A673 (cell line): ENCODE data around the gene CCDC92. TPM values are rescaled to one million over a fixed set of nuclear protein-coding genes. Genes with fewer than 3 reads are reported as not detected.

Source experiments
- BruUV-seq: library from RNA; stranded (reverse); fragments of 400-500 nt; replicated peaks from 2 replicates; lab custom pipeline; 2021; lab: Mats Ljungman, UMichigan
- CTCF ChIA-PET: fragments of 300-600 bp; sonication (Branson Sonifier 250); formaldehyde crosslinking; loops from one replicate; lab custom pipeline; 2022; ENCODE audit warnings: antibody characterized with exemption; lab: Charles Lee
- POLR2A ChIA-PET: fragments of 300-600 bp; sonication (Branson Sonifier 250); formaldehyde crosslinking; loops from one replicate; lab custom pipeline; 2022; ENCODE audit warnings: antibody characterized with exemption; ENCODE audit not compliant: low non-redundant PET; lab: Charles Lee
- DNase-seq: peaks from one replicate; pipeline ENCODE4 v3.0.0-alpha.2; 2015; ENCODE audit warnings: low spot score
- H3K27ac ChIP-seq: fragments of 200-600 bp; sonication (generic); 2 replicates; pipeline ENCODE4 v1.5.1; 2016; ENCODE audit warnings: mixed run types, low read depth, mild to moderate bottlenecking, mixed read lengths, antibody characterized with exemption, low read length; ENCODE audit not compliant: poor library complexity, severe bottlenecking
- H3K27me3 ChIP-seq: fragments of 200-600 bp; sonication (generic); replicated peaks from 2 replicates; pipeline ENCODE4 v1.6.1; 2017; ENCODE audit warnings: mixed run types, low read depth, mild to moderate bottlenecking, mixed read lengths, antibody characterized with exemption, low read length; ENCODE audit not compliant: insufficient read depth, poor library complexity
- H3K36me3 ChIP-seq: fragments of 200-600 bp; sonication (generic); 2 replicates; pipeline ENCODE4 v1.6.1; 2016; ENCODE audit warnings: mixed run types, mild to moderate bottlenecking, mixed read lengths, antibody characterized with exemption, low read length; ENCODE audit not compliant: insufficient read depth, poor library complexity, severe bottlenecking
- H3K4me1 ChIP-seq: fragments of 200-600 bp; sonication (generic); 2 replicates; pipeline ENCODE4 v1.6.1; 2017; ENCODE audit warnings: mixed run types, mild to moderate bottlenecking, mixed read lengths, antibody characterized with exemption, low read length; ENCODE audit not compliant: insufficient read depth, poor library complexity, severe bottlenecking
- H3K4me3 ChIP-seq: fragments of 200-600 bp; sonication (generic); 2 replicates; pipeline ENCODE4 v1.5.1; 2016; ENCODE audit warnings: low read depth, mixed run types, mild to moderate bottlenecking, mixed read lengths, low read length; ENCODE audit not compliant: poor library complexity, severe bottlenecking
- H3K9me3 ChIP-seq: fragments of 200-600 bp; sonication (generic); 2 replicates; pipeline ENCODE4 v1.6.1; 2016; ENCODE audit warnings: mixed run types, low read depth, mild to moderate bottlenecking, mixed read lengths, antibody characterized with exemption, low read length; ENCODE audit not compliant: poor library complexity, severe bottlenecking
- CTCF ChIP-seq: fragments of 300-800, 200-600 bp; sonication (generic); conservative IDR thresholded peaks from 2 replicates; pipeline ENCODE4 v1.5.1; 2017; ENCODE audit warnings: low read depth, mild to moderate bottlenecking, antibody characterized with exemption, low read length, moderate library complexity, mixed read lengths
- EZH2 ChIP-seq: fragments of 200-600 bp; sonication (generic); IDR thresholded peaks from 2 replicates; pipeline ENCODE4 v1.6.1; 2017; ENCODE audit warnings: borderline replicate concordance, low read depth, mild to moderate bottlenecking, mixed read lengths, antibody characterized with exemption, low read length; ENCODE audit not compliant: poor library complexity, severe bottlenecking
- intact Hi-C: fragments of 100-400 bp; cut with micrococcal nuclease; formaldehyde crosslinking; loops from one replicate; pipeline ENCODE4 v1.10.0; 2022; ENCODE audit not compliant: unreplicated experiment
- total RNA-seq: library from RNA; stranded (reverse); gene quantifications from 2 replicates; pipeline ENCODE4 v1.2.3, GENCODE V29; 2021

CCDC92 gene
- total RNA-seq, 1 experiment from 2014 or later: 28.7 TPM

- Histone ChIP-seq H3K36me3 (no peaks in the 10 kb centered on the region), H3K4me1 (no peaks in the 10 kb centered on the region), H3K9me3 (no peaks in the 10 kb centered on the region), H3K27ac (no peak overlapping the region), H3K27me3 (no peaks in the 10 kb centered on the region), H3K4me3 (no peak overlapping the region)
- CTCF ChIA-PET: no interaction called here
- intact Hi-C loops: no loop called here
- TF ChIP-seq EZH2: no peak
- BruUV-seq: no TSS peak
- DNase-seq: no peak
- POLR2A ChIA-PET: no interaction called here
Measured at GRCh38 chr12:123934016-123934620, 38.5 kb downstream of the CCDC92 start.

GRCh38 chr12:123933214-123933613, 39.4 kb downstream of the CCDC92 start:
- H3K9me3 ChIP-seq: no peaks in the 10 kb centered on the region
- H3K4me3 ChIP-seq: no peak overlapping the region
- CTCF ChIA-PET: no interaction called here
- H3K27me3 ChIP-seq: no peaks in the 10 kb centered on the region
- H3K27ac ChIP-seq: no peak overlapping the region
- H3K36me3 ChIP-seq: no peaks in the 10 kb centered on the region
- BruUV-seq: no TSS peak
- H3K4me1 ChIP-seq: no peaks in the 10 kb centered on the region
- intact Hi-C loops: no loop called here
- no peak for DNase-seq
- TF ChIP-seq EZH2 (no peak), CTCF (no peak)
- POLR2A ChIA-PET: no interaction called here

- Histone ChIP-seq H3K27ac (no peak overlapping the region), H3K27me3 (no peaks in the 10 kb centered on the region), H3K9me3 (no peaks in the 10 kb centered on the region), H3K4me3 (no peak overlapping the region), H3K4me1 (no peaks in the 10 kb centered on the region), H3K36me3 (no peaks in the 10 kb centered on the region)
- TF ChIP-seq CTCF: no peak
- ChIA-PET POLR2A (no interaction called here), CTCF (interaction anchor here (0.7 kb wide), 1 partner anchor 111 kb away, joined by 4 read pairs; no protein-coding TSS in a partner anchor)
- no TSS peak for BruUV-seq
- no peak for DNase-seq
- intact Hi-C loops: no loop called here
Measured at GRCh38 chr12:123931686-123932321, 40.8 kb downstream of the CCDC92 start.
